Stimulated activated CD8-positive, alpha-beta memory T cell treated with anti-CD3 and anti-CD28 coated beads, Interleukin-15, amount 100 ng/mL, for 1 hour (primary cell): ENCODE data around the gene USP32.
"Not testable (repeated sequence)": the region's sequence is repeated elsewhere in the genome, so short reads cannot be mapped to it uniquely, and the experiment has no call there.

ENCODE experiments used
- DNase-seq: peaks from one replicate; pipeline ENCODE4 v3.0.0-alpha.2; 2020; ENCODE audit warnings: low read depth

The USP32 gene

DNA sequence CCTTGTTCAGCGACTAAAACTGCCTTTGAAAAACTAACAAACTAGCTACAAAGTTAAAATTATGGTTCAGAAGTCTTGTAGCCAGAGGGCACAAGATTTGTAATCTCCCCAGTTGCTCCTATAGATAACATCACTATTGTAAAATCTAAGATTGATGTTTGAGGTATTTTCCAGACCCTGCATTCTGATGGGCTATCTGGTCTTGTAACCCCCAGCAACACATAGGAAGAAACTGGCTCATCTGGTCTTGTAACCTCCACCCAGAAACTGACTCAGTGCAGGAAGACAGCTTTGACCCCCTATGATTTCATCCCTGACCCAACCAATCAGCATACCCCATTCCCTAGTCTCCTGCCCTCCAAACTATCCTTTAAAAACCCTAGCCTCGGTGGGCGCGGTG, 18.1 kb upstream of the USP32 start:
- DNase-seq = no peak

- DNase-seq = no peak
Observed at GRCh38 chr17:60406887-60407286, 15.0 kb upstream of the USP32 start.

GRCh38 chr17:60403962-60404361, 12.0 kb upstream of the USP32 start:
- DNase-seq = no peak

DNA sequence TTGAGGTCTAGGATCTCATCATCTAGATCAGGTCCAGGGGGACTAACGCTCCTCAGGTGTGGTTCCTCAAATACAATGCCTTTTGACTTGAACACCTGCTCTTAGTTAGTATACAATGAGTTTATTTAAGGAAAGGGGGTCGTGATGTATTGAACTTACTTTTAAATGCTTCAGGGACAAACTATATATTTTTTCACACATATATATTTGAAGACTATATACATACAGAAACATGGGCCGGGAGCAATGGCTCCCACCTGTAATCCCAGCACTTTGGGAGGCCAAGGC, 11.5 kb upstream of the USP32 start:
- DNase-seq = no peak

GRCh38 chr17:60401819-60402218, 9.9 kb upstream of the USP32 start:
- DNase-seq = no peak

DNA sequence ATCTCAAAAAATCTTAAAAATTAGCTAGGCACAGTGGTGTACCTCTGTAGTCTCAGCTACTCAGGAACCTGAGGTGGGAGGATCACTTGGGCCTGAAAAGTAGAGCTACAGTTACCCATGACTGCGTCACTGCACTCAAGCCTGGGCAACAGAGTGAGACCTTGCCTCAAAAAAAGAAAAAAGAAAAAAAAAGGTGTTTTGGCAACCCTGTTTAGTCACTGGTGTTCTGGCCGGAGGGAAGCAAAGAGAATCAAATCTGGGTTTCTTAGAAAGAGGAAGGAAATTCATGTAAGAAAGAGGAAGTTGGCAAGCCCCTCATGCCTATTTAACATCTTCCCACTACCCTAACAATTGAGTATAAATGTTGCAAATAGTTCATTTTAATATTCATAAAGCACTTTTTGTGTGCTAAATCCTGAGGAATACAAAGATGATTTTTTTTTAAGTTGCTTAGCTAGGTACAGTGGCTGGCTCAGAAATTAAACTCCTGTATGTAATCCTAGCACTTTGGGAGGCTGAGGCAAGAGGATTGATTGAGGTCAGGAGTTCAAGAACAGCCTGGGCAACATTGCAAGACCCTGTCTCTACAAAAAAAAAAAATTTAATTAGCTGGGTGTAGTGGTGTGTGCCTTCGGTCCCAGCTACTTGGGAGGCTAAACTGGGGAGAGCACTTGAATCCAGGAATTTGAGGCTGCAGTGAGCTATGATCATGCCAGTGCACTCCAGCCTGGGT, 6.5 kb upstream of the USP32 start:
- DNase-seq = no peak

DNA sequence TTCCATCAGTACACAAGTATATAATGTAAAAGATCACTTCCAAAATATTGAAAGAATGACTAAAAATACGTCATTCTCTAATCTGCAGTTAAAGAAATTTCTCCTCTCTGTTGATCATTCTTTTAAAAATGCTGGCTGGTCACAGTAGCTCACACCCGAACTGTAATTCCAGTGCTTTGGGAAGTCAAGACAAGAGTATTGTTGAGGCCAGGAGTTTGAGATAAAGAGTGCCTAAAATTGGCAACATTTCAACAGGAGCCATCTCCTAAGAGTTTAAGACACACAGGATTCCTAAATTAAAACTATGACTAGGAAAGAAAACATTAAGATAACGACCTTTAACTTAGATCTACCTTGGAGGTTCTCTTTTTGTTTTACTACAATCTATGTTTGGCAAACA, 4.5 kb upstream of the USP32 start:
- DNase-seq = no peak

GRCh38 chr17:60395508-60396065, 3.7 kb upstream of the USP32 start:
- DNase-seq = no peak

DNA sequence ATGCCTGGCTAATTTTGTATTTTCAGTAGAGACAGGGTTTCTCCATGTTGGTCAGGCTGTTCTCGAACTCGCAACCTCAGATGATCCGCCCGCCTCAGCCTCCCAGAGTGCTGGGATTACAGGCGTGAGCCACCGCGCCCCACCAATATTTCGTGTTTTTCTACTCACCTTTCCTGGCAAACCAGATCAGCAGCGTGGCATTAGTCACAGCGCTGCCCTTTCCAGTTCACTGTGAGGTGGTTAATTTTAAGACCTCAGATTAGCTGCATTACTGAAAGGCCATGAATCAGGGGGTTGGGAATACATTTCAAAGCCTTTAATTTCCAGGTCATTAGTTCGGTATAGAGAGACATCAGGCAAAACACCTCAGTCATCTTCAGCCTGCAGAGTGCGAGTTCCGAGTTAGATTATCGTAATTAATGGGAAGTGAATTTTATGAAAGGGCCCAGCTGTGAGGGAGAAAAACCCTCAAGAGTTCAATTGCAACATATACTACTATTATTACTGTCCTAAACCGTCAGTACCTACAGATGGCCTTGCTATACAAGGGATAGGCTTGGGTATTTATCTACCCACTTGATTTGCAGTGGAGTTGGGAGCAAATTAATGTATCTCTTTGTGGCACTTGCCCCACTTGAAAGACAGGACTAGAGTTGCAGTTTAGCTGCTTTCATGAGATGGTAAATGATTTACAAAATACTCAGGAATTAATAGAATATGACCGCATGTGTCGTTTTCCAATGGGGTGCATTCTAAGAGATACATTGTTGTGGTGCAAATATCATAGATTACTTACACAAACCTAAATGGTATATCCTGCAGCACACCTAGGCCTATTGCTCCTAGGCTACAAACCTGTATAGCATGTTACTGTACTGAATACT, 2.1 kb upstream of the USP32 start:
- DNase-seq = no peak

GRCh38 chr17:60392845-60393702, 1.1 kb upstream of the USP32 start:
- DNase-seq = no peak

GRCh38 chr17:60391471-60392041, 377 bp downstream of the USP32 start:
- DNase-seq = no peak

DNA sequence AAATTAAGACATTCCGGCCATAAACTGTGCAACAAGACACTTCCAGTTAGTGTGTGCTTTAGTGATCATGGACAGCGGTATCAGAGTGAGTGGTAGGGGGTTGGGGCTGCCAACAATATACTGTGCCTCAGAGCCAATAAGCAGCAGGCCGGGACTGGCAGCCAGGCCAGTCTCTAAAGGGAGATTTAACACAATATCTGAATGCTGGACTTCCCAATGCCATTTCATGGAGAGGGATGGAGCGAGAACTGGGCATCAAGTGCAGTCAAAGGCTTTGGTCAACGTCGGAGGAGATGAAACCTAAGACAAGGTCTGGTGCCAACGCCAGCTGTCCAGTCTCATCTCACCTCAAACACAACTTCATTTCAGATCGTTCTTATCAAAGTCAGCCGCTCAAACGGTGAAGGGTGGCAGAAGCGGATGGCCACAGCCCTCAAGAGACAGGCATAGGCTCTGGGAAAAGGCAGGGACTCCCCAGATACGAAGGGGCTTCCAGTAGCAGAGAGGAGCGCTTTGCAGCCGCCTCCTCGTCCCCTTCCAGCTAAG, 935 bp downstream of the USP32 start:
- no peak for DNase-seq

GRCh38 chr17:60390186-60390585, 1.7 kb downstream of the USP32 start:
- DNase-seq = no peak

DNA sequence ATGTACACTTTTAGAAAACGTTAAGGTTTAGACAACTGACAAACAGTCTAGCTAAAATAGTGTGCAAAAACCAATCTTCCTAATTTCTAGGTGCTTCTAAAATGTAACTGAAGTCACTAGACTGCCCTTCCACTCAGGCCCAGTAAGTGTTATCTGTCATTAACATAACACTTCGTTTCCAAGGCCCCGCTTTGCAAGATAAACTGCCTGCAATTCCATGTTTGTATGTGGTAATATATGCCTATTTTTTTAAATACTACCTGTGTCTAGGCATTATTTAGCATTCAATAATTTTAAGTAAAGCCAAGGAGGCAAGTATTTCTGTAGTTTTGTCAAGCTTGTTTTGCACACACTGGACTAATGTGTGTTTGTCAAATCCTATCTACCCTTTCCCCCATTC, 3.2 kb downstream of the USP32 start:
- DNase-seq = no peak

- no peak for DNase-seq
Observed at GRCh38 chr17:60387666-60388065, 4.3 kb downstream of the USP32 start.

- DNase-seq = no peak
Observed at GRCh38 chr17:60386147-60387058, 5.5 kb downstream of the USP32 start.

GRCh38 chr17:60384921-60385320, 7.0 kb downstream of the USP32 start:
- DNase-seq = not testable (repeated sequence)

DNA sequence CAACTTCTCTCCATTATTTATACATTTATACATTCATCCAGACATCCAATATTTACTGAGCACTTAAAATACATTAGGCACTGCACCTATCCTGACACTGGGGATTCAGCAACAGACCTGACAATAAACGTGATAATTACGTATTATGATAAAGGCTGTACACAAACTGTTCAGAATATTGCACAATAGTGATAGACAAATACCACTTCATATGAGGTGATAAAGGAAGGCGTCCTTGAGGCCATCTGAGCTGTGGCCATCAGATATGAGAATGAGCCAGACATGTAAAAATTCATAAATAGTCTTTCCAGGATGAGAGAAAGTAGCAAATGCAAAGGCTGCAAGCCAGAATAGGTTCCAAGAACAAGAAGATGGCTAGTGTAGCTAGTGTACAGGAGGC, 8.6 kb downstream of the USP32 start:
- no peak for DNase-seq

GRCh38 chr17:60381958-60382357, 10.0 kb downstream of the USP32 start:
- no peak for DNase-seq

GRCh38 chr17:60379461-60379860, 12.5 kb downstream of the USP32 start:
- not testable (repeated sequence) for DNase-seq

DNA sequence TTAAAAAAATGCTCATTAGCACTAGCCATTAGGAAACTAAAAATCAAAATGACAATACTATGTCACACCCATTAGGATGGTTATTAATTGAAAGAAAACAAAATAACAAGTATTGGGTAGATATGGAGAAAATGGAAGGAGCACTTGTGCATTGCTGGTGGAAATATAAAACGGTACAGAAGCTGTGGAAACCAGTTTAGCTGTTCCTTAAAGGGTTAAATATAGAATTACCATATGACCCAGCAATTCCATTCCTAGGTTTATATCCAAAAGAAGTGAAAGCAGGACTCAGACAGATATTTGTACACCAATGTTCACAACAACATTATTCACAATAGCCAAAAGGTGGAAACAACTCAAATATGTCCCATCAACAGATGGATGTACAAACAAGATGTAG, 13.7 kb downstream of the USP32 start:
- DNase-seq = not testable (repeated sequence)
